ENCODE results near the gene TFCP2.

GRCh38 chr12:51071663-51072062 is 101.3 kb downstream of the TFCP2 start:
- no peak for TF ChIP-seq EZH2 (IDR thresholded peaks at IDR 0.05; ENCODE audit: insufficient read depth, poor library complexity, severe bottlenecking)
- no peak for TF ChIP-seq EZH2phosphoT487 (IDR thresholded peaks at IDR 0.05; ENCODE audit: insufficient read depth, low read depth)
